GM19240 (cell line): ENCODE results near the gene C12orf57.

Experiments used
- DNase-seq: peaks from one replicate; pipeline ENCODE4 v3.0.0; 2011; ENCODE audit warnings: low spot score; ENCODE audit not compliant: insufficient read length

Gene C12orf57

GRCh38 chr12:6952863-6953441 is 9.1 kb downstream of the C12orf57 start:
- no peak for DNase-seq

DNA sequence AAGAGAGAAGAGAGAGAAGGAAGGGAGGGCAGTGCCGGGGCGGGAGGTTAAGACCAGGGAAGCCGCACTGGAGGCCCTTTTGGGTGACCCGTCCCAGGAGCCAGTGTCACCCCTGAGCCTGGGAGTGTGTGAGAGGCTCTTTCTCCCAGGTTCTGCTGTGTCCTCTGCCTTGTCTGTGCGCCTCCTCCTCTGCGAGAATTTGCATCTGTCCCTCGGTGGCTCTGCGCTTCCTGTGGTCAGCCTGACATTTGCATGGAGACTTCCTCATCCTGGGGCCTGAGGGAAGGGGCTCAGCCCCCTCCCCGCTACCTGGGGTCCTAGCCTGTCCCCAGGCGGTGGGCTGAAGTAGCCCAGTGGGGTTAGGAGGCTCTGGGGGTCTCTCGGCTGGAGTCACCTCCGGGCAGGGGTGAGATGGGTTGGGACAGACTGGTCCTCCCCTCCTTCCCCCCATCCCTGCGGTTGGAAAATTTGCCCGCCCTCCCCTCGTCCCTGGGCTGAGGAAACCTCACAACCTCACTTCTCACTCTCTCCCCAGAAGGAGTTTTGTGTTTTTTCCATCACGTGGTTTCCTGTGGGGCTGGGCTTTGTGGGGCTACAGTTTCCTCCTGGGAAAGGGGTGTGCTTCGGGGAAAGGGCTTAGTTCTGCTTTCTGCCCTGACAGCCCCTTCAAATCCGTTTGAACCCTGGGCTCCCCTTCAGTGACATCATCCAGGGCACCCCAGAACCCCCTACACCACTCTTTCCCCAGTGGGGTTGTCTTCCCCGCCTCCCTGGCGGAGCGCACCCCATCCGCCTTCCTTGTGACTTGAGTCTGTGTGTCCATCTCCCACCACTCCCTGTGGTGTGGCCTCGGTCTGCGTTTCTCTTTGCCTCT is 9.9 kb downstream of the C12orf57 start:
- DNase-seq = peak; percentile 45

- DNase-seq = no peak
Measured at GRCh38 chr12:6954316-6955107, 10.7 kb downstream of the C12orf57 start.

GRCh38 chr12:6955108-6956020 is 11.5 kb downstream of the C12orf57 start:
- no peak for DNase-seq

- no peak for DNase-seq
Measured at GRCh38 chr12:6956021-6956727, 12.4 kb downstream of the C12orf57 start.

DNA sequence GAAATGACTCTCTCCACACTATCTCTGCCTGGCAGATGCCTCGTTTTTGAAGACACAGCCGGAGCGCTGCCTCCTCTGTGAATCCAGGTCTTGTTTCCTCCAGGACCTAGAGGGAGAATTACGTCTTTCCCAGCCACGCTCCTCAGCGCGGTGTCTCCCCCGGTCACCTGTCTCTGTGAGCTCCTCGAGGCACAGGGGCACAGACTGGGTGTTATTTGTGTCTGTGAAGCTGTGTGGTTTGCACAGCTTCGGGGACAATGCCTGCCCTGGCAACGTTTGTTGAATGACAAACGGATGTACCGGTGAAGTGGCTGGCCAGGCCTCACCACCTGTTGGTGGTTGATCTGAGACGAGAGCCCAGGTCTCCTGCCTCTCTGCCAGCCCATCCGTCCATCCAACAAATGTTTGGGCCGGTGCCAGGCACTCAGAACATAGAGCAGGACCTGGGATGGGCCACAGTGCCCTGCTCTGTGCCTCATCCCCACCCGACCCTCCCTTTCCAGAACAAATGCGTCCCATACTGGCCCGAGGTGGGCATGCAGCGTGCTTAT is 13.4 kb downstream of the C12orf57 start:
- DNase-seq = no peak

- no peak for DNase-seq
Measured at GRCh38 chr12:6957741-6958608, 14.2 kb downstream of the C12orf57 start.

- DNase-seq = no peak
Measured at GRCh38 chr12:6958609-6959057, 14.8 kb downstream of the C12orf57 start.

DNA sequence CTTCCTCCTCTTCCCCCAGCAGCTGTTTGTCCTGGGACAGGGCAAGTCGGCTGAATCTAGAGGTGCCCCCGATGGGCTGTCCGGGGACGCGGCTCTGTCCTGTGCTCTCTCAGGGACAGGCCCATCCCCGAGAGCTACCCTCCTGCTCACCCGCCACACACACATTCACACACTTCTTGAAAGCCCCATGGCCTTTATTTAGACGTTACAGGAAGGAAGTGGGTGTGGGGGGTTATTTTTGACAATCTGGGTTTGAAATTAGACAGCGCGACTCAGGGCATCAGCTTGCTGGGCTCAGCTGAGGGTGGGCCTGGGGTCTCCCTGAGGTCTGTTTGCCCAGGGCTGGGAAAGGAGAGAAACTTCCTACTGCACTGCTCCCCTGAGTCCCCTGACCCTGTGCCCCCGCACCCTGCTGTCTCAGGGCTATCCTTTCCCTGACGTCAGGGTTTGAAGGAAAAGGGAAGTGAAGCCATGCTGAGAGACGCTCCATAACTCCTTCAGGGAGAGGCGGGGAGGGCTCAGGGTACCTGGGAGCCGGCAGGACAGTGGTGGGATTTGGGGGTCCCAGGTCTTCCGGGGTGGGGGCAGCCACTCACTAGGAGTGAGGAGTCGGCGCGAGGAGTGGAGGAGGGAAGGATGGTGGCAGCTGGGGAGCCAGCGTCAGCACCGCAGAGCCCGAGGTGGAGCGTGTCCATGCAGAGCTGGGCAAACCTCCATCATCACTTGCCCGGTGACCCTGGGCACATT is 15.4 kb downstream of the C12orf57 start:
- peak; percentile 56 for DNase-seq

DNA sequence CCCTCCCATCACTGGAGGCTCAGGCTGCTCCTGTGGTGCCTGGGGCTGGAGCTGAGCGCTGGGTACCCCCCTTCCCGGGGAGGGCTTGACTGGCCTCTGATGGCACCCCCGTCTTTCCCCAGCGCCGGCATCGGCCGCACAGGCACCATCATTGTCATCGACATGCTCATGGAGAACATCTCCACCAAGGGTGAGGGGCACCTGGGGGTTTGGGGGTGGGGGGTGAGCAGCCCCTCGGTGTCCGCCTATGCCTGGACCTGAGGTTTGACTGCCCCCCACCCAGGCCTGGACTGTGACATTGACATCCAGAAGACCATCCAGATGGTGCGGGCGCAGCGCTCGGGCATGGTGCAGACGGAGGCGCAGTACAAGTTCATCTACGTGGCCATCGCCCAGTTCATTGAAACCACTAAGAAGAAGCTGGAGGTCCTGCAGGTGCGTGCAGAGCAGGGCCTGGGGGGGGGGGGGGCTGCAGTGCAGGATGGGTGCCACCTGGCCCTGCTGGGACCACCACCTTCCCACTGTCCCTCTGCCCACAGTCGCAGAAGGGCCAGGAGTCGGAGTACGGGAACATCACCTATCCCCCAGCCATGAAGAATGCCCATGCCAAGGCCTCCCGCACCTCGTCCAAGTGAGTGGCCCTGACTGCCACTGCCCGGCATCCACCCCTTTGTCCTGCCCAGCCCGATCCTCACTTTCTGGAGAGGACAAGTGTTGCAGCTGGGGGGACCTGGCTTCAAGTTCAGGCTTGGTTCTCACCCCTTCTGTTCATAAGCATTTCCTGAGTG is 16.2 kb downstream of the C12orf57 start:
- no peak for DNase-seq

- no peak for DNase-seq
Measured at GRCh38 chr12:6960593-6961277, 16.9 kb downstream of the C12orf57 start.

DNA sequence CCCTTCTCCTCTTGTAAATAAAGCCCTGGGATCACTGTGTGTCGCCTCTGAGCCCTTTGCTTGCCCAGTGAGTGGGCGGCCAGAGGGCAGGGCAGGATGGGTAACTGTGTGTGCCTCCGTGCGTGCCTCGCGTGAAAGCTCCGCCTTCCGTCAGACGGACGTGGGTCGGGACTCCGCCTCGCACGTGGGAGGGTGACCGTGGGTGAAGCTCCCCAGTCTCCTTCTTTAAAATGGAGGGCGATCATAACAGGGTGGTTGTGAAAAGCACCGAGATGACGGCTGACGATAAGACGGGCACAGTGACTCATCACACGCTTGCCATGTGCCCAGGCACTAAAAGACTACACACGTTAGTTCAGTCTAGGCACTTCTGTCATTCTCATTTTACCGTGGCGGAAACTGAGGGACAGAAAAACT is 17.5 kb downstream of the C12orf57 start:
- DNase-seq = no peak

- DNase-seq = no peak
Measured at GRCh38 chr12:6961695-6962284, 18.0 kb downstream of the C12orf57 start.

DNA sequence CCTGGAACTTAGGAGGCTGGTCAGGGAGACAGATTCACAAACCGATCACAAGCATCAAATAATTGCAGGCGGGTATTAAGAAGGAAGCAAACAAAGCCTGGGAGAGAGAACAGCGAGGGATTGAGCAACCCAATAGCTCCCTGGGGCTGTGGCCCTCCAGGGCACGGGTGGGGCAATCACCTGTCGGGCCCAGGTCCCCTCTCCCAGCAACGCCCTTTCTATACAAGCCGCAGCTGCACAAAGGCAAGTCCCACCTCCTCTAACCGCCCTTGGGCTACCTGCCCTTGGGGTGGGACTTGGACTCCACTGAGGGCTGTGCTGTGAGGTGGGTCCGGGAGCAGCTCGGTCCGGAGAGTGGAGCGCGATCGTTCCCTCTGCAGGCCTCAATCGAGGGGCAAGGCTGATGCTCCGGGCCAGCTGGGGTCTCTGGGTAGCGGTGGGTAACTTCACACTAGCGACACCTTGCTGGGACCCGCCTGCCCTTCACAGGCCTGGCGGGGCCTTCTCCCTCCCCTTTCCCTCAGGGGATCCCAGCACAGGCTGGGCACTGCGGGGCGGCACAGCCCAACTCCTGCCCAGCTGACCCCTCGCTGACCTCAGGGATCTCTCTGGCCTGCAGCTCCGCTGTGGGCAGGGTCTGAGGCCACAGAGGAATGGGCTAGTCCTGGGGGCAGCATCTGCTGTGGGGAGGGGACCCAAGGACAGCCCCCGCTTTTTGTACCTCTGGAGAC is 18.6 kb downstream of the C12orf57 start:
- no peak for DNase-seq

- no peak for DNase-seq
Measured at GRCh38 chr12:6963016-6963731, 19.4 kb downstream of the C12orf57 start.
